AG04449 (cell line): Measurements from ENCODE around the gene SLFN13.
"Not testable (repeated sequence)": the region's sequence is repeated elsewhere in the genome, so short reads cannot be mapped to it uniquely, and the experiment has no call there.

Experiments used
- CTCF ChIA-PET: fragments of 350-600 bp; formaldehyde crosslinking; extraction: SDS; loops from one replicate; lab custom pipeline; 2021; ENCODE audit warnings: antibody characterized with exemption; lab: Yijun Ruan, JAX
- POLR2A ChIA-PET: fragments of 400-600, 350-600 bp; formaldehyde crosslinking; extraction: SDS; loops from one replicate; lab custom pipeline; 2020; ENCODE audit warnings: antibody characterized with exemption, inconsistent platforms; lab: Yijun Ruan, JAX
- DNase-seq: peaks from one replicate; pipeline ENCODE4 v3.0.0-alpha.2; 2010; ENCODE audit warnings: low read depth, low spot score
- H3K4me3 ChIP-seq: 2 replicates; pipeline ENCODE4 v1.5.1; 2011; ENCODE audit warnings: low read depth, mild to moderate bottlenecking, control low read depth, low read length
- CTCF ChIP-seq: IDR thresholded peaks from one replicate; pipeline ENCODE4 v1.5.1; 2011; ENCODE audit warnings: mild to moderate bottlenecking, moderate library complexity, low read length, control low read depth, inconsistent platforms; ENCODE audit not compliant: insufficient read depth; ENCODE audit errors: missing control alignments

SLFN13 gene

GRCh38 chr17:35467824-35468223 is 19.3 kb upstream of the SLFN13 start:
- H3K4me3 ChIP-seq = no peak overlapping the region
- ChIA-PET CTCF (no interaction called here), POLR2A (no interaction called here)
- TF ChIP-seq CTCF = no peak
- DNase-seq = no peak

- H3K4me3 ChIP-seq = no peak overlapping the region
- DNase-seq = no peak
- CTCF ChIA-PET = no interaction called here
- no peak for TF ChIP-seq CTCF
- POLR2A ChIA-PET = no interaction called here
Observed at GRCh38 chr17:35460354-35460851, 11.8 kb upstream of the SLFN13 start.

- DNase-seq, POLR2A ChIA-PET, H3K4me3 ChIP-seq: not testable (repeated sequence)
- CTCF ChIA-PET = interaction anchor here (1.1 kb wide), 1 partner anchor 142 kb away, joined by 3 read pairs; no protein-coding TSS in a partner anchor
Observed at GRCh38 chr17:35454035-35454434, 5.5 kb upstream of the SLFN13 start.

GRCh38 chr17:35453171-35453570 is 4.6 kb upstream of the SLFN13 start:
- H3K4me3 ChIP-seq = no peak overlapping the region
- ChIA-PET POLR2A (no interaction called here), CTCF (no interaction called here)
- TF ChIP-seq CTCF = no peak
- no peak for DNase-seq

GRCh38 chr17:35449371-35449931 is 885 bp upstream of the SLFN13 start:
- peak overlapping the region; percentile 2 for H3K4me3 ChIP-seq
- no peak for DNase-seq
- POLR2A ChIA-PET = no interaction called here
- TF ChIP-seq CTCF = no peak
- CTCF ChIA-PET = no interaction called here

- ChIA-PET POLR2A (interaction anchor here (1.3 kb wide), 1 partner anchor 75 kb away, joined by 3 read pairs; the partner anchor contains the start of gene SLFN11), CTCF (interaction anchor here (1.4 kb wide), 1 partner anchor 26 kb away, joined by 3 read pairs; no protein-coding TSS in a partner anchor)
- peak overlapping the region; percentile 51 for H3K4me3 ChIP-seq
- DNase-seq = no peak
- TF ChIP-seq CTCF = no peak
Observed at GRCh38 chr17:35448899-35449227, 297 bp upstream of the SLFN13 start.

GRCh38 chr17:35447499-35447898 is 1.1 kb downstream of the SLFN13 start:
- no peak for DNase-seq
- ChIA-PET CTCF (interaction anchor here (1.4 kb wide), 1 partner anchor 24 kb away, joined by 3 read pairs; no protein-coding TSS in a partner anchor), POLR2A (no interaction called here)
- H3K4me3 ChIP-seq = no peak overlapping the region
- TF ChIP-seq CTCF = no peak
